ENCODE results near the gene CEP76. TPM values are rescaled to one million over a fixed set of nuclear protein-coding genes. Genes with fewer than 3 reads are reported as not detected.

The CEP76 gene
- total and polyA plus RNA-seq, 2 experiments from 2014 or later = 11.2 to 25.9 TPM

GRCh38 chr18:12699747-12700146 is 2.8 kb downstream of the CEP76 start (continued):
- TF ChIP-seq REST (IDR thresholded peaks at IDR 0.05; ENCODE audit: unreplicated experiment) = no peak
- no peak for TF ChIP-seq ZNF331 (CRISPR knock-in tag; IDR thresholded peaks at IDR 0.05; ENCODE audit: low read depth)
- no peak for TF ChIP-seq POLR2AphosphoS5 (IDR thresholded peaks at IDR 0.05; ENCODE audit: low read depth)
- TF ChIP-seq EZH2phosphoT487 (IDR thresholded peaks at IDR 0.05; ENCODE audit: unreplicated experiment) = no peak
- TF ChIP-seq ZNF114 (CRISPR knock-in tag; IDR thresholded peaks at IDR 0.05) = no peak

DNA sequence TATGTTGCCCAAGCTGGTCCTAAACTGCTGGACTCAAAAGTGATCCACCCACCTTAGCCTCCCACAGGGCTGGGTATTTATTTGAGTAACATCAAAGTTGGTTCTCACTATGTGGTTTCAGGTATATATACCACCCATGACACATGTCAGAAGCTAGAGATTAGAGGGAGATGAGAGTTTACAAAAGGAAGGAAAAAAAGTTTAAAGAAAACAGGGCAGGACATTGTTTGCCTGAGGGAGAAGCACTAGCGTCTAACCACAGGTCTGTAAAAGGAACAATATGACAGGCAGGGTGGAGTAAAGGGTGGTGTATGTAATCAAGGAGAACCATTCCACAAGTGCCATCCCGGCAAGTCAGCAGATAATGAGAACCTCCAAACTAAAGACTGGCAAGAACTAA is 8.5 kb downstream of the CEP76 start:
- Histone ChIP-seq H3K9me2 (ENCODE audit: insufficient read depth) (no peaks in the 10 kb centered on the region), H3K36me3 (ENCODE audit: insufficient read depth) (peaks cover 20% of the 10 kb centered on the region; the same call in 1 of the 2 replicates), H3K79me2 (replicated peaks; ENCODE audit: insufficient read depth) (no peaks in the 10 kb centered on the region), H3K4me3 (no peak overlapping the region), H2AFZ (no peak overlapping the region), H4K20me1 (replicated peaks; ENCODE audit: insufficient read depth) (0 out of 2 replicates have a peak, but pooled peaks cover 5% of the 10 kb centered on the region), H3K27ac (ENCODE audit: low read depth) (no peak overlapping the region), H3K4me1 (ENCODE audit: insufficient read depth) (no peaks in the 10 kb centered on the region), H3K27me3 (ENCODE audit: insufficient read depth) (no peaks in the 10 kb centered on the region), H3F3A (replicated peaks; ENCODE audit: low read depth) (no peaks in the 10 kb centered on the region), H3K4me2 (no peak overlapping the region)
- Mint-ChIP-seq H3K9me3 (no peaks in the 10 kb centered on the region; the same call in 2 of the 3 replicates), H3K36me3 (ENCODE audit: low read depth) (peaks cover 35% of the 10 kb centered on the region; the same call in 2 of the 3 replicates), H3K27me3 (ENCODE audit: insufficient read depth, low read depth, poor library complexity) (no peaks in the 10 kb centered on the region), H3K4me1 (no peaks in the 10 kb centered on the region), H3K27ac (no peak overlapping the region), H3K4me3 (no peak overlapping the region)
- ATAC-seq (no peak), DNase-seq (ENCODE audit: low spot score) (no peak)
- TF ChIP-seq, protein P1, sequence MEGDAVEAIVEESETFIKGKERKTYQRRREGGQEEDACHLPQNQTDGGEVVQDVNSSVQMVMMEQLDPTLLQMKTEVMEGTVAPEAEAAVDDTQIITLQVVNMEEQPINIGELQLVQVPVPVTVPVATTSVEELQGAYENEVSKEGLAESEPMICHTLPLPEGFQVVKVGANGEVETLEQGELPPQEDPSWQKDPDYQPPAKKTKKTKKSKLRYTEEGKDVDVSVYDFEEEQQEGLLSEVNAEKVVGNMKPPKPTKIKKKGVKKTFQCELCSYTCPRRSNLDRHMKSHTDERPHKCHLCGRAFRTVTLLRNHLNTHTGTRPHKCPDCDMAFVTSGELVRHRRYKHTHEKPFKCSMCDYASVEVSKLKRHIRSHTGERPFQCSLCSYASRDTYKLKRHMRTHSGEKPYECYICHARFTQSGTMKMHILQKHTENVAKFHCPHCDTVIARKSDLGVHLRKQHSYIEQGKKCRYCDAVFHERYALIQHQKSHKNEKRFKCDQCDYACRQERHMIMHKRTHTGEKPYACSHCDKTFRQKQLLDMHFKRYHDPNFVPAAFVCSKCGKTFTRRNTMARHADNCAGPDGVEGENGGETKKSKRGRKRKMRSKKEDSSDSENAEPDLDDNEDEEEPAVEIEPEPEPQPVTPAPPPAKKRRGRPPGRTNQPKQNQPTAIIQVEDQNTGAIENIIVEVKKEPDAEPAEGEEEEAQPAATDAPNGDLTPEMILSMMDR (conservative IDR thresholded peaks at IDR 0.05; ENCODE audit: low read depth in 2 of 2) = no peak
- TF ChIP-seq NANOG (IDR thresholded peaks at IDR 0.05; ENCODE audit: borderline replicate concordance) (no peak), EZH2phosphoT487 (IDR thresholded peaks at IDR 0.05; ENCODE audit: unreplicated experiment) (no peak), ZNF331 (CRISPR knock-in tag; IDR thresholded peaks at IDR 0.05; ENCODE audit: low read depth) (no peak)

DNA sequence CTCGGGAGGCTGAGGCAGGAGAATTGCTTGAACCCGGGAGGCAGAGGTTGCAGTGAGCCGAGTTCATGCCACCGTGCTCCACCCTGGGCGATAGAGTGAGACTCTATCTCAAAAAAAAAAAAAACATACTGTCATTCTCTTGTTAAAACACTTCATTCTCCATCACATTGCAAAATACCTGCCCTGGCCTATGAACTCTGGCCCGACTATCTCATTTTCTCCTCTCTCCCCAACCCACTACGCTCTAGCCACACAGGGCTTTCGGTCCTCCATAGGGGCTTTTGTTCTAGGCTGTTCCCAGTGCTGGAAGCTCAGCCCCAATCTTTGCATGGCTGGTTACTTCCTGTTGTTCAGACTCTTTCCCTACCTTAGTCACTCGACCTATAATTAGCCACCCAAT is 10.3 kb downstream of the CEP76 start:
- no peak overlapping the region for H3K27ac ChIP-seq (ENCODE audit: low read depth)
- 0 out of 2 replicates have a peak, but pooled peaks cover 5% of the 10 kb centered on the region for H4K20me1 ChIP-seq (replicated peaks; ENCODE audit: insufficient read depth)
- no peaks in the 10 kb centered on the region for H3K79me2 ChIP-seq (replicated peaks; ENCODE audit: insufficient read depth)
- H3K4me1 Mint-ChIP-seq = no peaks in the 10 kb centered on the region
- H3K4me3 ChIP-seq = no peak overlapping the region
- H3F3A ChIP-seq (replicated peaks; ENCODE audit: low read depth) = no peaks in the 10 kb centered on the region
- H3K9me2 ChIP-seq (ENCODE audit: insufficient read depth) = no peaks in the 10 kb centered on the region
- no peaks in the 10 kb centered on the region for H3K27me3 ChIP-seq (ENCODE audit: insufficient read depth)
- no peaks in the 10 kb centered on the region; the same call in 2 of the 3 replicates for H3K9me3 Mint-ChIP-seq
- H3K36me3 ChIP-seq (ENCODE audit: insufficient read depth) = peaks cover 15% of the 10 kb centered on the region; the same call in 1 of the 2 replicates
- DNase-seq (ENCODE audit: low spot score) (no peak), ATAC-seq (no peak)
- no peak overlapping the region; the same call in 1 of the 2 replicates for H3K27ac Mint-ChIP-seq
- H3K4me1 ChIP-seq (ENCODE audit: insufficient read depth) = no peaks in the 10 kb centered on the region
- no peak overlapping the region for H3K4me3 Mint-ChIP-seq
- H3K27me3 Mint-ChIP-seq (ENCODE audit: insufficient read depth, low read depth, poor library complexity) = no peaks in the 10 kb centered on the region
- H3K36me3 Mint-ChIP-seq (ENCODE audit: low read depth) = peaks cover 25% of the 10 kb centered on the region; the same call in 2 of the 3 replicates
- H3K4me2 ChIP-seq = no peak overlapping the region
- H2AFZ ChIP-seq = no peak overlapping the region
- no peak for TF ChIP-seq REST (IDR thresholded peaks at IDR 0.05; ENCODE audit: unreplicated experiment)
- no peak for TF ChIP-seq JUNB (IDR thresholded peaks at IDR 0.05; ENCODE audit: unreplicated experiment)
- TF ChIP-seq, protein P2, sequence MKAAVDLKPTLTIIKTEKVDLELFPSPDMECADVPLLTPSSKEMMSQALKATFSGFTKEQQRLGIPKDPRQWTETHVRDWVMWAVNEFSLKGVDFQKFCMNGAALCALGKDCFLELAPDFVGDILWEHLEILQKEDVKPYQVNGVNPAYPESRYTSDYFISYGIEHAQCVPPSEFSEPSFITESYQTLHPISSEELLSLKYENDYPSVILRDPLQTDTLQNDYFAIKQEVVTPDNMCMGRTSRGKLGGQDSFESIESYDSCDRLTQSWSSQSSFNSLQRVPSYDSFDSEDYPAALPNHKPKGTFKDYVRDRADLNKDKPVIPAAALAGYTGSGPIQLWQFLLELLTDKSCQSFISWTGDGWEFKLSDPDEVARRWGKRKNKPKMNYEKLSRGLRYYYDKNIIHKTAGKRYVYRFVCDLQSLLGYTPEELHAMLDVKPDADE (IDR thresholded peaks at IDR 0.05) = no peak
- TF ChIP-seq ZNF114 (CRISPR knock-in tag; IDR thresholded peaks at IDR 0.05) = no peak
- TF ChIP-seq EZH2 (IDR thresholded peaks at IDR 0.05; ENCODE audit: low read depth, unreplicated experiment) = no peak
- TF ChIP-seq CREB1 (CRISPR knock-in tag; IDR thresholded peaks at IDR 0.05; ENCODE audit: low read depth) = no peak
